Neural cell (in vitro differentiated cells): ENCODE results near the gene CALHM2. TPM values are rescaled to one million over a fixed set of nuclear protein-coding genes. Genes with fewer than 3 reads are reported as not detected.

Experiments
- H2AFZ ChIP-seq: fragments of 200-600, 300-800 bp; sonication (generic), shearing (Covaris generic); 2 replicates; pipeline ENCODE4 v1.6.0; 2014; ENCODE audit warnings: low read depth, mild to moderate bottlenecking, antibody characterized with exemption, low read length, moderate library complexity
- H3F3A ChIP-seq: fragments of 200-600 bp; shearing (Covaris generic); 2 replicates; pipeline ENCODE4 v1.6.1; 2016; ENCODE audit warnings: mild to moderate bottlenecking, moderate library complexity, mixed read lengths, antibody characterized with exemption, low read length; ENCODE audit not compliant: insufficient read depth, poor library complexity, severe bottlenecking
- H3K27ac ChIP-seq: fragments of 200-600, 300-800 bp; sonication (generic), shearing (Covaris generic); 2 replicates; pipeline ENCODE4 v1.5.1; 2014; ENCODE audit warnings: mild to moderate bottlenecking, low read length, moderate library complexity
- H3K27me3 ChIP-seq: fragments of 300-800, 200-600 bp; sonication (generic), shearing (Covaris generic); 2 replicates; pipeline ENCODE4 v1.6.0; 2014; ENCODE audit warnings: mild to moderate bottlenecking, low read depth, low read length, moderate library complexity; ENCODE audit not compliant: insufficient read depth
- H3K36me3 ChIP-seq: fragments of 300-800, 200-600 bp; sonication (generic), shearing (Covaris generic); 2 replicates; pipeline ENCODE4 v1.5.1; 2014; ENCODE audit warnings: mild to moderate bottlenecking, antibody characterized with exemption, low read length, moderate library complexity; ENCODE audit not compliant: insufficient read depth
- H3K4me2 ChIP-seq: fragments of 300-800, 200-600 bp; sonication (generic), shearing (Covaris generic); 2 replicates; pipeline ENCODE4 v1.6.0; 2014; ENCODE audit warnings: mild to moderate bottlenecking, low read length
- H3K4me3 ChIP-seq: fragments of 300-800, 200-600 bp; sonication (generic), shearing (Covaris generic); 2 replicates; pipeline ENCODE4 v1.5.1; 2014; ENCODE audit warnings: mild to moderate bottlenecking, low read length, moderate library complexity
- H3K79me2 ChIP-seq: fragments of 200-600 bp; shearing (Covaris generic); replicated peaks from 2 replicates; pipeline ENCODE4 v1.6.0; 2014; ENCODE audit warnings: mild to moderate bottlenecking, low read length, moderate library complexity; ENCODE audit not compliant: insufficient read depth
- H3K9ac ChIP-seq: fragments of 300-800, 200-600 bp; sonication (generic), shearing (Covaris generic); 2 replicates; pipeline ENCODE4 v1.6.1; 2016; ENCODE audit warnings: mild to moderate bottlenecking, low read length, mixed read lengths
- H3K9me2 ChIP-seq: fragments of 200-600 bp; shearing (Covaris generic); 2 replicates; pipeline ENCODE4 v1.6.1; 2016; ENCODE audit warnings: mild to moderate bottlenecking, low read length, mixed read lengths; ENCODE audit not compliant: insufficient read depth
- H3K9me3 ChIP-seq: fragments of 200-600, 300-800 bp; sonication (generic), shearing (Covaris generic); 2 replicates; pipeline ENCODE4 v1.6.1; 2016; ENCODE audit warnings: mild to moderate bottlenecking, mixed run types, low read length, moderate library complexity, mixed read lengths
- H4K20me1 ChIP-seq: fragments of 200-600 bp; shearing (Covaris generic); 2 replicates; pipeline ENCODE4 v1.6.1; 2016; ENCODE audit warnings: mild to moderate bottlenecking, mixed run types; ENCODE audit not compliant: insufficient read depth
- EP300 ChIP-seq: fragments of 450-650 bp; conservative IDR thresholded peaks from 2 replicates; pipeline ENCODE4 v1.6.1; 2014; ENCODE audit warnings: antibody characterized with exemption, mild to moderate bottlenecking, moderate library complexity; ENCODE audit not compliant: poor library complexity, severe bottlenecking
- EZH2 ChIP-seq: fragments of 200-600, 300-800 bp; shearing (Covaris generic), sonication (generic); IDR thresholded peaks from 2 replicates; pipeline ENCODE4 v1.6.1; 2014; ENCODE audit warnings: antibody characterized with exemption, low read length, borderline replicate concordance, mild to moderate bottlenecking; ENCODE audit not compliant: insufficient read depth, poor library complexity, severe bottlenecking
- MXI1 ChIP-seq: fragments of 450-650 bp; conservative IDR thresholded peaks from 2 replicates; pipeline ENCODE4 v1.6.1; 2014; ENCODE audit warnings: antibody characterized with exemption, mild to moderate bottlenecking; ENCODE audit not compliant: poor library complexity, severe bottlenecking
- POLR2AphosphoS5 ChIP-seq: IDR thresholded peaks from 2 replicates; pipeline ENCODE4 v1.6.1; 2012
- RAD21 ChIP-seq: fragments of 450-650 bp; conservative IDR thresholded peaks from 2 replicates; pipeline ENCODE4 v1.6.1; 2014; ENCODE audit warnings: antibody characterized with exemption, mild to moderate bottlenecking, moderate library complexity
- SMC3 ChIP-seq: fragments of 450-650 bp; conservative IDR thresholded peaks from 2 replicates; pipeline ENCODE4 v1.6.1; 2014; ENCODE audit warnings: antibody characterized with exemption, mild to moderate bottlenecking, moderate library complexity; ENCODE audit not compliant: poor library complexity
- TAF1 ChIP-seq: IDR thresholded peaks from 2 replicates; pipeline ENCODE4 v1.6.1; 2012; ENCODE audit warnings: low read depth
- polyA plus RNA-seq: library from polyadenylated mRNA; depleted of rRNA; stranded (reverse); fragments of >200 nt; gene quantifications from 2 replicates; pipeline ENCODE4 v1.2.3, GENCODE V29; 2014
- TF ChIP-seq, protein P1 (sequence below): IDR thresholded peaks from 2 replicates; pipeline ENCODE4 v1.6.1; 2012; ENCODE audit warnings: borderline replicate concordance
- TF ChIP-seq, protein P2 (sequence below): fragments of 450-650 bp; IDR thresholded peaks from 2 replicates; pipeline ENCODE4 v1.5.1; 2014; ENCODE audit warnings: antibody characterized with exemption, mild to moderate bottlenecking, moderate library complexity; ENCODE audit not compliant: poor library complexity, severe bottlenecking

CALHM2 gene
- polyA plus RNA-seq, 1 donor from 2014 or later: not detected

DNA sequence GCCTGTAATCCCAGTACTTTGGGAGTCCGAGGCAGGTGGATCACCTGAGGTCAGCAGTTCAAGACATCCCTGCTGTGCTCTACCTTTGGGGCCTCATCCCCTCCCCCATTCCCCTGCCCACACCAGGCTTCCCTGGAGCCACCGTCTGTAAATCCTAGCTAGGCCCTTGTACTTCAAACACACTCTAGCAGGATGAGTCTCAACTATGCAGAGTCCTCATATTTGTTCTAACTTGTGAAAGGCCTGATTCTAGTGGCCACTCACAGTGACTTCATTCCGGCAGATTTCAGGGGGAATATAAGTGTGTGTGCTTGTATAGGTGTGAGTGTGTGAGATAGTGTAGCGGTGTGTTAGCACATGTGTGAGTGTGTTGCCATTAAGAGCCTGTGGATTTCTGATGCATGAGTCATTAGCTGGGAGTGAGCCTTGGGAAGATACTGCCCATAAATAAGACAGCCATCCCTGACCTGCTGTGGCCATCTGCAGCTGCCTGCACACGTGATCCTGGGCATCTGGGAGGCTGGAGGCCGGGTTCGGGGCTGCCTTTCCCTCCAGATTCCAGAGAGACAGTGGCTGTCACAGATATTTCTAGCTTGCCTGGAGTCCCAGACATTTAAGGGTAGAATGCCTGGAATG lies 39.7 kb upstream of the CALHM2 start:
- peaks cover 7% of the 10 kb centered on the region for H3K79me2 ChIP-seq
- no peaks in the 10 kb centered on the region for H3K36me3 ChIP-seq
- H2AFZ ChIP-seq: no peak overlapping the region
- no peaks in the 10 kb centered on the region for H4K20me1 ChIP-seq
- peaks cover 4% of the 10 kb centered on the region for H3K27me3 ChIP-seq
- no peaks in the 10 kb centered on the region for H3K9me2 ChIP-seq
- TF ChIP-seq POLR2AphosphoS5 (no peak), EP300 (no peak), RAD21 (no peak), EZH2 (no peak), SMC3 (no peak), MXI1 (no peak), TAF1 (no peak)
- TF ChIP-seq, protein P1, sequence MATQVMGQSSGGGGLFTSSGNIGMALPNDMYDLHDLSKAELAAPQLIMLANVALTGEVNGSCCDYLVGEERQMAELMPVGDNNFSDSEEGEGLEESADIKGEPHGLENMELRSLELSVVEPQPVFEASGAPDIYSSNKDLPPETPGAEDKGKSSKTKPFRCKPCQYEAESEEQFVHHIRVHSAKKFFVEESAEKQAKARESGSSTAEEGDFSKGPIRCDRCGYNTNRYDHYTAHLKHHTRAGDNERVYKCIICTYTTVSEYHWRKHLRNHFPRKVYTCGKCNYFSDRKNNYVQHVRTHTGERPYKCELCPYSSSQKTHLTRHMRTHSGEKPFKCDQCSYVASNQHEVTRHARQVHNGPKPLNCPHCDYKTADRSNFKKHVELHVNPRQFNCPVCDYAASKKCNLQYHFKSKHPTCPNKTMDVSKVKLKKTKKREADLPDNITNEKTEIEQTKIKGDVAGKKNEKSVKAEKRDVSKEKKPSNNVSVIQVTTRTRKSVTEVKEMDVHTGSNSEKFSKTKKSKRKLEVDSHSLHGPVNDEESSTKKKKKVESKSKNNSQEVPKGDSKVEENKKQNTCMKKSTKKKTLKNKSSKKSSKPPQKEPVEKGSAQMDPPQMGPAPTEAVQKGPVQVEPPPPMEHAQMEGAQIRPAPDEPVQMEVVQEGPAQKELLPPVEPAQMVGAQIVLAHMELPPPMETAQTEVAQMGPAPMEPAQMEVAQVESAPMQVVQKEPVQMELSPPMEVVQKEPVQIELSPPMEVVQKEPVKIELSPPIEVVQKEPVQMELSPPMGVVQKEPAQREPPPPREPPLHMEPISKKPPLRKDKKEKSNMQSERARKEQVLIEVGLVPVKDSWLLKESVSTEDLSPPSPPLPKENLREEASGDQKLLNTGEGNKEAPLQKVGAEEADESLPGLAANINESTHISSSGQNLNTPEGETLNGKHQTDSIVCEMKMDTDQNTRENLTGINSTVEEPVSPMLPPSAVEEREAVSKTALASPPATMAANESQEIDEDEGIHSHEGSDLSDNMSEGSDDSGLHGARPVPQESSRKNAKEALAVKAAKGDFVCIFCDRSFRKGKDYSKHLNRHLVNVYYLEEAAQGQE: no peak
- TF ChIP-seq, protein P2, sequence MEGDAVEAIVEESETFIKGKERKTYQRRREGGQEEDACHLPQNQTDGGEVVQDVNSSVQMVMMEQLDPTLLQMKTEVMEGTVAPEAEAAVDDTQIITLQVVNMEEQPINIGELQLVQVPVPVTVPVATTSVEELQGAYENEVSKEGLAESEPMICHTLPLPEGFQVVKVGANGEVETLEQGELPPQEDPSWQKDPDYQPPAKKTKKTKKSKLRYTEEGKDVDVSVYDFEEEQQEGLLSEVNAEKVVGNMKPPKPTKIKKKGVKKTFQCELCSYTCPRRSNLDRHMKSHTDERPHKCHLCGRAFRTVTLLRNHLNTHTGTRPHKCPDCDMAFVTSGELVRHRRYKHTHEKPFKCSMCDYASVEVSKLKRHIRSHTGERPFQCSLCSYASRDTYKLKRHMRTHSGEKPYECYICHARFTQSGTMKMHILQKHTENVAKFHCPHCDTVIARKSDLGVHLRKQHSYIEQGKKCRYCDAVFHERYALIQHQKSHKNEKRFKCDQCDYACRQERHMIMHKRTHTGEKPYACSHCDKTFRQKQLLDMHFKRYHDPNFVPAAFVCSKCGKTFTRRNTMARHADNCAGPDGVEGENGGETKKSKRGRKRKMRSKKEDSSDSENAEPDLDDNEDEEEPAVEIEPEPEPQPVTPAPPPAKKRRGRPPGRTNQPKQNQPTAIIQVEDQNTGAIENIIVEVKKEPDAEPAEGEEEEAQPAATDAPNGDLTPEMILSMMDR: no peak
- H3K4me3 ChIP-seq: no peak overlapping the region
- H3K9me3 ChIP-seq: no peaks in the 10 kb centered on the region
- H3K4me2 ChIP-seq: no peak overlapping the region
- H3K27ac ChIP-seq: peak overlapping the region; percentile 83
- peak overlapping the region; percentile 54 for H3K9ac ChIP-seq
- no peaks in the 10 kb centered on the region for H3F3A ChIP-seq

DNA sequence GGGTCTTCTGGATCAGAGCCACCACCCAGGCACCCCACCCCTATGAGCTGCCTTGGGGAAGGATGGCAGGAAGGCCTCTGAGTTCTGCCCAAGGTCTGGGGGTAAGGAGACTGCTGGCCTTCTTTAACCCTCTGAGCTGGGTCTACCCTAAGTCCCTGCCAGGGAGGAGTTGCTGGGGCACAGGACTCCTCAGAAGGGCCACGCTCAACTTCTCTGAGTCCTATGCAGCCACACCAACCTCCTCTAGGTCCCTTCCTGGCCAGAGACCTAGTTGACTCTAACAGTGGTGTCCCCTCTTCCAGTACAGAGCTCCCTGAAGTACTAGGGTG lies 38.8 kb upstream of the CALHM2 start:
- Histone ChIP-seq H3K27ac (peak overlapping the region; percentile 83), H3K4me3 (peak overlapping the region; percentile 47), H3K36me3 (no peaks in the 10 kb centered on the region), H3F3A (no peaks in the 10 kb centered on the region), H3K27me3 (peaks cover 4% of the 10 kb centered on the region), H2AFZ (no peak overlapping the region), H3K4me2 (no peak overlapping the region), H3K9me3 (no peaks in the 10 kb centered on the region), H3K9me2 (no peaks in the 10 kb centered on the region), H3K79me2 (no peaks in the 10 kb centered on the region), H4K20me1 (no peaks in the 10 kb centered on the region), H3K9ac (peak overlapping the region; percentile 54)
- no peak for TF ChIP-seq POLR2AphosphoS5
- TF ChIP-seq RAD21: no peak
- TF ChIP-seq SMC3: no peak
- no peak for TF ChIP-seq TAF1
- no peak for TF ChIP-seq EP300
- TF ChIP-seq EZH2: no peak
- TF ChIP-seq, protein P1: no peak
- no peak for TF ChIP-seq MXI1
- TF ChIP-seq, protein P2: no peak
